Activated CD8-positive, alpha-beta memory T cell treated with anti-CD3 and anti-CD28 coated beads for 1 hour (primary cell): ENCODE results near the gene ZNF765.
"Not testable (repeated sequence)": the region's sequence is repeated elsewhere in the genome, so short reads cannot be mapped to it uniquely, and the experiment has no call there.

Experiments used
- DNase-seq, 2 donors: peaks; one replicate each; pipeline ENCODE4 v3.0.0-alpha.2; 2020; ENCODE audit warnings: low read depth in 1 of 2; ENCODE audit errors: extremely low read depth in 1 of 2

Gene ZNF765

DNA sequence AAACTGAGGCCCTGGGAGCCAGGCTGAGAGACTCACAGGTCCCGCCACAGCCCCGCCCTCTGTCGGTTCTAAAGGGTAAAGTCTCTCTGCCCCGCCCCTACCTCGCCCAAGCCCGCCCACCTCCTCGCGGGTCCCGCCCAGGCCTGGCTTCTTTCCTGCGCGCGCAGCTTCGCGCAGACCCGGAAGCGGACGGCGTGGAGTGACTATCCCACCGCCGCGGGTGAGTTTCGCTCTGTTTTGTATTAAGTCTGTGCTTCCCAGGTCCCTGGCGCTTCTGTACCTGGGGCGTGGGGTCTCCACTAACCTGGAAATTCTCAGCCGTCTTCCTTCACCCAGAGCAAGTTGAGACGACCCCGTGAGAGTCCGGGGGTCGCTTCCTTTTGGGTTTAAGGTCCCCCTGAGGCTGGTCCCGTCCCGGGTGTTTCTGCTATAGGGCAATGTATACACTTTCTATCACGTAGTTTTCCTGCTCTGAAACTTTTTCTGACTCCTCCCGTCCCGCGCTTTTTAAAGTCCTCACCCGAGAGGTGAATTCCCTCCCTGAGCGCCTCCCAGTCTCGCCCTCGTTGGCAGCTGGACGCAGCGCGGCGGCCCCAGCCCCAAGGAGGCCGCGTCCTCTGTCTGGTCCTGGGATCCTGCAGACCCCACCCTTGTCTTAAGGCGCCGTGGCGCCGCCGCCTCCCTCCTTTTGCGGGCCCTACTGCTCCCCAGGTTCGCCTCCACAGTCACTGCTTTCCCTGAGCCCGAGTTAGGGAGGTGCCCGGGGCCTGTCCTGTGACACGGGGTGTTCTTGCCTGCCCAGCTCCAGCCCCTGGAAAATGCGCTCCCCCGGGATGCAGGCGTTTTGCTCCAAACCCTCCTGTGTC, at the start of gene ZNF765:
Gene ZNF765 (plus strand): TSS at position 176 of the 866 bp plus-strand sequence. CDS start 2,867 bp downstream, outside the sequence.
- DNase-seq: peak; percentile 88 to 97

DNA sequence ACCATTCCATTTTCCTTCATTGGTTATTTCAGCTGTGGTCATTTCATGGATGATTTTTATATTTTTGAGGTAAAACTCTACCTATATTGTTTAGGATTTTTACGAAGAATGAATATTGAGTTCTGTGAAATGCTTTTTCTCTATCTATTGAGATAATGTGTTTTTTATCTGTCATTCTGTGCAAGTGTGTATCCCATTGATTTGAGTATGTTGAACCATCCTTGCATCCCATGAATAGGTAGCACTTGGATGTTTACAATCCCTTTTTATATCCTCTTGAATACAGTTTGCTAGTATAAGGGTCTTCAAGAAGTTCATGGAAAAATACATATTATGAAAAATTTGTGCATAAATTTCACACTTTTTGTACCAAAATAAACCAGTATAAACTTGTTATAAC, 39.2 kb upstream of the ZNF765 start:
- DNase-seq: no peak

DNA sequence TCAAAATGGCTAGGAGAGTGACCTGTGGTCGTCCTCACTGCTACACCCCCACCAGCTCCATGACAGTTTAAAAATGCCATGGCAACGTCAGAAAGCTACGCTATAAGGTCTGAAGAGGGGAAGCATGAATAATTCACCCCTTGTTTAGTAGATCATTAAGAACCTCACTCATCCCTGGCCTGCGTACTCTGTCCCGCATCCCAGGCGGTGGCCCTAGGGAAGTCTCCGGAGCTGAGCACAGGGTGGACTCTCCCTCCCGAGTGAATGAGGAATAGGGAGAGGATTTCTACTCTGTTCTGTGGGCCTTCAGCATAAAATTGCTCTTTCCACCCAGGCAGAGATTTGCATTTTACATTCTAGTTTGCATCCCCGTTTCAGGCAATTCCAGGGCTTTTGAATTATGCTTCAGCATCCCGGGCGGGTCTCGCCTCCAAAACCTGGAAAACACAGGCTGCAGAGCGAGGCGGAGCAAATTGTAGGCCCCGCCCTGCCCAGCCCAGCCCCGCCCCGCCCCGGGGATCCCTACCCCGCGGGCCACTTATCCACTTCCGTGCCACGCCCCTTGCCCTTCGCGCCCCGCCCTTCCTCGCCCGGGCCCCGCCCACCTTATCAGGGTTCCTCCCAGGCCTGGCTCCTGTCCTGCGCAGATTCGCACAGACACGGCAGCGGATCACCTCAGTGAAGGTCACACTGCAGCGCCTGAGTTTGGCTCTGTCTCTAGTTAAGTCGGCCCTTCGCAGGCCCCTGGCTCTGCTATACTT, 36.9 kb upstream of the ZNF765 start:
- DNase-seq: no peak

DNA sequence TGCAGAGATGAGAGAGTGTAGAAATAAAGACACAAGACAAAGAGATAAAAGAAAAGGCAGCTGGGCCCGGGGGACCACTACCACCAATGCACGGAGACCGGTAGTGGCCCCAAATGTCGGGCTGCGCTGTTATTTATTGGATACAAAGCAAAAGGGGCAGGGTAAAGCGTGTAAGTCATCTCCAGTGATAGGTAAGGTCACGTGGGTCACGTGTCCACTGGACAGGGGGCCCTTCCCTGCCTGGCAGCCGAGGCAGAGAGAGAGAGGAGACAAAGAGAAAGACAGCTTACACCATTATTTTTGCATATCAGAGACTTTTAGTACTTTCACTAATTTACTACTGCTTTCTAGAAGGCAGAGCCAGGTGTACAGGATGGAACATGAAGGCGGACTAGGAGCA, 34.9 kb upstream of the ZNF765 start:
- not testable (repeated sequence) for DNase-seq

DNA sequence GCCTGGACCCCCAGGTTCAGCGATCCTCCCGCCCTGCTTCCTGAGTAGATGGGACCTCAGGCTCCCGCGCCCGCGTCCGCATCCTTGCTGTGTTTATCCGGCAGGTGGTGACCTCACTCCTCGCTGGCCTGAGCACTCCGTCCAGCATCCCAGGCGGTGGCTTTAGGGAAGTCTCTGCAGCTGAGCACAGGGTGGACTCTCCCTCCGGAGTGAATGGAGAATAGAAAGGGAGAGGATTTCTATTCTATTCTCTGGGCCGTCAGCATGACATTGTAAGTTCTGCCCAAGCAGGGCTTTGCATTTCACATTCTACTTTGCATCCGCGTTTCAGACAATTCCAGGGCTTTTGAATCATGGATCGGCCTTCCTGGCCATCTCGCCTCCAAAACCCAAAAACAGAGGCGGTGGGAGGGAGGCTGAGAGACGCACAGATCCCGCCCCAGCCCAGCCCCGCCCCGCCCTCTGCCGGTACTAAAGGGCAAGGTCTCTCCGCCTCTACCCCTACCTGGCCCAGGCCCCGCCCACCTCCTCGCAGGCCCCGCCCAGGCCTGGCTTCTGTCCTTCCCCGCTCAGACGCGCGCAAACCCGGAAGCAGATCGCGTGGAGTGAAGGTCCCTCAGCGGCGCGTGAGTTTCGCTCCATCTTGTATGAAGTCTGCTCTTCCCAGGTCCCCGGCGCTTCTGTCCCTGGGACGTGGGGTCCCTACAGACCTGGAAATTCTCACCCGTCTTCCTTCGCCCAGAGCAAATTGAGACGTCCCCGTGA, 29.6 kb upstream of the ZNF765 start, which contains the start of gene ZNF525:
Gene ZNF525 (plus strand): TSS at position 572 of the 765 bp plus-strand sequence. CDS start 6,577 bp downstream, outside the sequence.
- DNase-seq: peak; percentile 92 to 95

DNA sequence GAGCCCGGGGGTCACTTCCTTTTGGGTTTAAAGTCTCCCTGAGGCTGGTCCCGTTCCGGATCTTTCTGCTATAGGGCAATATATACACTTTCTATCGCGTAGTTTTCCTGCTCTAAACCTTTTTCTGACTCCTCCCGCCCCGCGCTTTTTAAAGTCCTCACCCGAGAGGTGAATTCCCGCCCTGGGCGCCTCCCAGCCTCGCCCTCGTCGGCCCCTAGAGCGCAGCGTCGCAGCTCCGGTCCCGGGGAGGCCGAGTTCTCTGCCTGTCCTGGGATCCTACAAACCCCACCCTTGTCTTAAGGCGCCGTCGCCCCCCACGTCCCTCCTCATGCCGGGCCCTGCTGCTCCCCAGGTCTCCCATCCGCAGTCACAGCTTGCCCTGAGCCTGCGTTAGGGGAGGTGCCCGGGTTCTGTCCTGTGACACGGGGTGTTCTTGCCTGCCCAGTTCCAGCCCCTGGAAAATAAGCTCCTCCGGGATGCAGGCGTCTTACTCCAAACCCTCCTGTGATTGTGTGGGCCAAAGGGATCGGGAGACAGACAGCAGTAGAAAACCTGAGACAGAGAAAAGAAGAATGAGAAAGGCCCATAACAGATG, 29.0 kb upstream of the ZNF765 start:
- peak in 1 of 2 donors; percentile 0 for DNase-seq

DNA sequence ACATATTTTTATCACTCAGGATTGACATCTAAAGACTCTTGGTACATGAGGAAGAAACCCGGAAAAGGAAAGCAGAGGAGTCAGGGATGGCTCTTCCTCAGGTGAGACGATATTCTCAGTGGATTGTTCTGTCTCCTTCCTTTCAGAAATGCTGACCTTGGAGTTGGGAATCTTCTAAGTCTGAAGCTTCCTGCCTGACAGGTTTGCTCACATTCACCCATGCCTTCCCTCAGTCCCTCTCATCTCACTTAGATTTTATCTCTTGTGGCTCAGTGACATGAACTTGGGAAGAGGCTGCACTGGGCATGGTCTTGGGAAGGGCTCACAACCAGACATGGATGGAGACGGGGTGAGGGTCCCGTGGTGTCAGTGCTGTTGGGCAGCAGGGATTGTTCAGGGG, 22.8 kb upstream of the ZNF765 start:
- DNase-seq: no peak

DNA sequence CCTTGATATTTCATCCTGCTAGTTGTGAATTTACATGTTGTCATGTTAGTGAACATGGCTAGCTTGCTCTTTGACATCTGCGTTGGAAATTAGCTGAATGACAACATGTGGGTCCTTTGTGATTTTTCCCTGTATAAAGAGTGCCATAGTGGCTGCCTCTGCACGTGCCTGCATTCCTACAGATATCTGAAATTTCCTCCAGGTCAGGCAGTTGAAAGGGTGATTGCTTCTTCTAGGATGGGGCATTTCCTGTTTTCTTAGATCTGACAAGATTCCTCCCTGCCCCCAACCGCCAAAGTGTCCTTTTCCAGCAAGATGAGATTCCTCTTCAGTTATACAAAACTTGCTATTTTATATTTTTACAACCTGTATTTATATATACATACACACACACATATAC, 20.7 kb upstream of the ZNF765 start:
- DNase-seq: no peak

DNA sequence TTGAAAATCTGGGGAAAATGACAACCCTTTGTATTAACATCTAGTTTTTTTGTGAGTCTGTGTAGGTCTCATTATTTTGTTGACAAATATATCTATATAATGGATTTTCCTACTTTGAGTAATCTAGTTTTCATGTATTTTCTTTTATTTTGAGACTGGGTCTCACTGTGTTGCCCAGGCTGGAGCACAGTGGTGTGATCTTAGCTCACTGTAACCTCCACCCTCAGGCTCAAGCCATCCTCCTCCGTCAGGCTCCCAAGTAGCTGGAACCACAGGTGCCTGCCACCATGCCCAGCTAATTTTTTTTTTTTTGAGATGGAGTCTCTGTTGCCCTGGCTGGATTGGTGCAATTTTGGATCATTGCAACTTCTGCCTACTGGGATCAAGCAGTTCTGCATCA, 20.2 kb upstream of the ZNF765 start:
- DNase-seq: no peak

DNA sequence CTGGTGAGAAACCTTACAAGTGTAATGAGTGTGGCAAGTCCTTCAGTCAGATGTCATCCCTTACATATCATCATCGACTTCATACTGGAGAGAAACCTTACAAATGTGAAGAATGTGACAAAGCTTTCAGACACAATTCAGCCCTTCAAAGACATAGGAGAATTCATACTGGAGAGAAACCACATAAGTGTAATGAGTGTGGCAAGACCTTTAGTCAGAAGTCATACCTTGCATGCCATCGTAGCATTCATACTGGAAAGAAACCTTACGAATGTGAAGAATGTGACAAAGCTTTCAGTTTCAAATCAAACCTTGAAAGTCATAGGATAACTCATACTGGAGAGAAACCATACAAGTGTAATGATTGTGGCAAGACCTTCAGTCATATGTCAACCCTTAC, 13.6 kb upstream of the ZNF765 start:
- no peak for DNase-seq

DNA sequence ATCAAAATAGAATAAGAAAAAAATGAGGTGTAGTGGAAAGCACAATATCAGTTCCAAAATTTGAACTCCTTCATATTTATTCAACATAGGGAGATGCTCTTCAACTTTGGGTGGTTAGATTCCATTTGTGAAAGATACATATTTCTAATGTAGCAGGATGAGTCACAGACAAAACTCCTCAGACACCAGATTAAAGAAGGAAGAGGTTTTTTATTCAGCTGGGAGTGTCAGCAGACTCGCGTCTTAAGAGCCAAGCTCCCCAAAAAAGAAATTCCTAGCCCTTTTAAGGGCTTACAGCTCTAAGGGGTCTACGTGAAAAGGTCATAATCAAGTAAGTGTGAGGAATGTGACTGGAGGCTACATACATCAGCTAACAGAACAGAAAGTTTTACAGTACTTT, 6.8 kb upstream of the ZNF765 start:
- DNase-seq: no peak

DNA sequence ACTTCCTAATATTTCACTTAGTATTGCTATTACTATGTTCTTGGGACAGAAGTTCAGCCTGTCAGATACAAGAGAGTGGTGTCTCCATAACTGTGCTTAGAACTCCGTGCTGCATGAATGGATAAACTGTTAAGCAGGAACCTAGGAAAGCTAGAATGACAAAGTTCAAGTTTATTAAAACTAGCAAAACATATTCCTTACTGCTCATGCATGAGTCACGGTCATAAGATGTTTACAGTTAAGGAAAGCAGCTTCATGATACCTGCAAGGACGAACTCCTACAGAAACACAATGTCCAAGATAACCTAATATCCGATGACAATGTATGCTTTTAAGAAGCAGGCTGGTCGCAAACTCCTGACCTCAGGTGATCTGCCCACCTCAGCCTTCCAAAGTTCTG, 6.0 kb upstream of the ZNF765 start:
- no peak for DNase-seq

DNA sequence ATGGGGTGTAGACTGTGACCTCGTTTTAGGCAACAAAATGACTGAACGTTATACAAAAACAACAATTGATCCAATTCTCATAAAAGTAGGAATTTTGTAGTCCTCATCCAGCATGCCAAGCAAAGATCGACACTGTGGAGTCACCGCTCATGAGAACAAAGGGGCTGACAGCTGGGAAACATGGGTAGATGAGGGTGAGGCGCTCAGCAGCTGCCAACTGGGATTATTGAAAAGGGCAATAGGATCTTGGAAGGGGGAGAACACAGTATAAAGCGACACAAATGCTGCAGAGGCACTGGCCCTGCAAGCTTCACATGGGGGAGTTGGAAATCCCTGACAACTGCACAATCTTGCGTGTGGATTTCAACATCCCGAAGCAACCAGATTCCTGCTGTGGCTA, 5.4 kb upstream of the ZNF765 start:
- DNase-seq: no peak

DNA sequence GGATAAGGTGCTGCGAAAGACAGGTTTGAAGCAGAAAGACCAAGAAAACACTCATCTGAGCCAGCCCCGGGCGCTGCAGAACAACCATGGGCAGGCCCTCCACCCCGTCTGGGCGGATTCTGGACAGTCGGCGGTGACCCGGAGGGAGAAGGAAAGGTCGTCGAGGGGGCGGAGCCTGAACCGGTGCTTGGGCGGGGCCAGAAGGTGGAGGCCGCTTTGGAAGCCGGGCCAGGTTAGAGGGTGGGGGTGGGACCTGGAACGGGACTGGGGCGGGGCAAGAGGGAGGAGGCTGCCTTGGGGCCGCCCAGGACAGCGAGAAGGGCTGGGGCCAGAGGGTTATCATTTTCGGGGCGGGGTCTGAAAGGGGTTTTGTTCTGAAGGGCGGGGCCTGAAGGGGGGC, 5.0 kb upstream of the ZNF765 start:
- no peak for DNase-seq

DNA sequence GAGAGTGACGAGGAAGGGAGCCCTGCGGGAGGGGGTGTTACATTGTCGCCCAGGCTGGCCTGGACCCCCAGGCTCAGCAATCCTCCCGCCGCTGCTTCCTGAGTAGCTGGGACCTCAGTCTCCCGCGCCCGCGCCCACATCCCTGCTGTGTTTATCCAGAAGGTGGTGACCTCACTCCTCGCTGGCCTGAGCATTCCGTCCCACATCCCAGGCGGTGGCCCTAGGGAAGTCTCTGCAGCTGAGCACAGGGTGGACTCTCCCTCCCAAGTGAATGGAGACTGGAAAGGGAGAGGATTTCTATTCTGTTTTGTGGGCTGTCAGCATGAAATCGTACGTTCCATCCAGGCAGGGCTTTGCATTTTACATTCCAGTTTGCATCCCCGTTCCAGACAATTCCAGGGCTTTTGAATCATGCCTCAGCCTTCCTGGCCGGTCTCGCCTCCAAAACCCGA, 401 bp upstream of the ZNF765 start:
- DNase-seq: no peak

DNA sequence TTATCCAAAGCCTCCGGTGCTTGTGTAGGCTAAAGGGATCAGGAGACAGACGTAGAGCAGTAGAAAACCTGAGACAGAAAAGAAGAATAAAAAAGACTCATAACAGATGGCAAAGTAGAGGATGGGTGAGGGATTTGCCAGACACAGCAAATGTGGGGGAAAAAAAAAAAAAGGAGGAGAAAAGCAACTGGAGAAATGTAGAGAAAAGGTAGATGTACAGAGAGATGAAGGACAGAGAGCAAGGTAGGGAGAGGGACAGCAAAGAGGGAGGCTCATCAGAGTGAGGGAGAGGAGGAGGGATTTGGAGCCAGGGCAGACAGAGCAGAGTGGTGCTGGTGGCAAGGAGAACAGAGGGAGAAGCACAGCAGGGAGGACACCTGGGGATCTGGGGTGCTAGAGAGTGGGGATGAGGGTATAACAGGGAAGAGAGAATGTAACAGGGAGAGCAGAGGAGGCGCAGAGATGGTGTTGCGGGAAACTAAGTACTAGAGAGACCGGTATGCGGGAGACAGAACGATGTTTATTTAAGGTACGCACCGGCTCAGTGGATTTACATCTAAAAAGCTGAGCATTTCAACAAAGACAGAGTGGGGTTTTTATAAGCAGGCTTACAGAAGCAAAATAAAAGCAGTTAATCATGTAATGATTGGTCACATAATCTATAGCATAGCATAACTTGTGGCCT, 1.0 kb downstream of the ZNF765 start:
- not testable (repeated sequence) for DNase-seq

DNA sequence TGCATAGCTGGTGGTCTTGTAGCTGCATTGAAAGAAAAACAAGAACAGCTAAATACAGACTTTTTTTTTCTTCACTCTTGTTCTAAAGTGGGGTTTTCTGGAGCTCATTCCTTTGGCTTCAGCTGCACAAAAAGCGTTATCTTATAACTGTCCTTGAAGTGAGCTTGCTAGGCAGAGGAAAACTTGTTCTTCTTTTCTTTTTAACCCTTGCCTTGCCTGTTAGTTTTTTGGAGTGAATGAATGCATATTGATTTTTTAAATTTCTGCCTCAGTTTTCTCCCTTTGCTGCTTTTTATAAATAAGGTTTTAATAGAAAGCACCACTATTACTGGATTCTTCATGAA, 1.5 kb downstream of the ZNF765 start:
- no peak for DNase-seq

DNA sequence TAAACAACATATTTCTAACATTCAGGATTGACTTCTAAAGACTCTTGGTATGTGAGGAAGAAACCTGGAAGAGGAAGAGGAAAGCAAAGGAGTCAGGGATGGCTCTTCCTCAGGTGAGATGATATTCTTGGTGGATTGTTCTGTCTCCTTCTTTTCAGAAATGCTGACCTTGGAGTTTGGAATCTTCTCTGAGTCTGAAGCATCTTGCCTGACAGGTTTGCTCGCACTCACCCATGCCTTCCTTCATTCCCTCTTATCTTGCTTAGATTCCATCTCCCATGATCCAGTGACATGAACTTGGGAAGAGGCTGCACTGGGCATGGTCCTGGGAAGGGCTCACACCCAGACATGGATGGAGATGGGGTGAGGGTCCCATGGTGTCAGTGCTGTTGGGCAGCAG, 3.0 kb downstream of the ZNF765 start:
- DNase-seq: not testable (repeated sequence)

DNA sequence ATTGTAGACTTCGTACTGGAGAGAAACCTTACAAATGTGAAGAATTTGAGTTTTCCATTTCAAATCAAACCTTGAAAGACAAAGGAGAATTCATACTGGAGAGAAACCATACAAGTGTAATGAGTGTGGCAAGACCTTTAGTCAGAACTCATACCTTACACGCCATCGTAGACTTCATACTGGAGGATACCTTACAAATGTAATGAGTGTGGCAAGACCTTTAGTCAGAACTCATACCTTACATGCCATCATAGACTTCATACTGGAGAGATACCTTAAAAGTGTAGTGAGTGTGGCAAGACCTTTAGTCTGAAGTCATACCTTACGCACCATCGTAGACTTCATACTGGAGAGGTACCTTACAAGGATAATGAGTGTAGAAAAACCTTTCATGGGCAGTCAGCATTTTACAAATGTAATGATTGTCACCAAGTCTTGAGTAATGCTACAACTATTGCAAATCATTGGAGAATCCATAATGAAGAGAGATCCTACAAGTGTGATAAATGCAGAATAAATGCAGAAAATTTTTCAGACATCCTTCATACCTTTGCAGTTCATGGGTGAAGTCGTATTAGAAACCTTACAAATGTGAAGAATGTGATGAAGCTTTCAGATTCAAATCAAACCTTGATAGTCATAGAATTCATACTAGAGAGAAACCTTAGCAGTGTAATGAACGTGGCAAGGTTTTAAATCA, 14.7 kb downstream of the ZNF765 start:
- no peak for DNase-seq
